ENCODE measurements around the gene FASN.

DNA sequence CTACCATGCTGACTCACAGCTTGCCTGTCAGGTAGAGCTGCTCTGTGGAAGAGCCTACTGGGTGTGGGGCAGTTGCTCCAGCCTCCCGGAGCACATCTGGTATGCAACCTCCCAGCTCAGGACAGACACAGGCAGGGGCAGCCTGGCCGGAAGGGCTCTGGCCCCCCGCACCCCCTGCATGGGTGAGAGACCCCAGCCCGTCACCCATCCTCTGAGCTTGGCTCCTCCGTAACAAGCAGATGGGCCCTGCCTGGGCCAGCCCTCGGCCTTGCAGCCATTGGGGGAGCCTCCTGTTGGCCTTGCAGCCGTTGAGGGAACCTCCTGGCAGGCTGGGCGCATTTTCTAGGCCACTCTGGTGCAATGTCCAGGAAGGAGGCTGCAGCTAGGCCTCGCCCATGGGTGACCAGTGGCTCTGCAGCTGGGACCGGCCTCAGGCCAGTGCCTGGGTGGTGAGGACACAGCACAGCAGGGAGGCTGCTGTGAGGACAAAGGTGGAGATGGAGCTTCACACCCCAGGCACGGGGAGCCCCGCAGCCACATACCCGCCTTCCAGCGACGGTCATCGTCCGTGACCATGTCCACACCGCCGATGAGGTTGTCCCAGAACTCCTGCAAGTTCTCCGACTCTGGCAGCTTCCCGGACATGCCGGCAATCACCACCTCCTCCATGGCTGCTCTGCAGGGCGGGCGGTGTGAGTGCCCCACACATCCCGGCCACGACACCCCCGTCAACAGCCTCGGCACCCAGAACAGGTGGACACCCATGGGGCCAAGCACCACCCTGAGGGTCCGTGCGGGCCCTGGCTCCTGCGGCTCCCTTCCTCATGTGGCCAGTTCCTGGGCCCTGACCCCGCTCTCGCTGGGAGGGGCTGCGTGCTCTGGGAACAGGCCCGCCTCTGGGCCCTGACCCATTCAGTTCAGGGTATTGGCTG, 2.0 kb downstream of the FASN start:
- TF ChIP-seq, protein P1, sequence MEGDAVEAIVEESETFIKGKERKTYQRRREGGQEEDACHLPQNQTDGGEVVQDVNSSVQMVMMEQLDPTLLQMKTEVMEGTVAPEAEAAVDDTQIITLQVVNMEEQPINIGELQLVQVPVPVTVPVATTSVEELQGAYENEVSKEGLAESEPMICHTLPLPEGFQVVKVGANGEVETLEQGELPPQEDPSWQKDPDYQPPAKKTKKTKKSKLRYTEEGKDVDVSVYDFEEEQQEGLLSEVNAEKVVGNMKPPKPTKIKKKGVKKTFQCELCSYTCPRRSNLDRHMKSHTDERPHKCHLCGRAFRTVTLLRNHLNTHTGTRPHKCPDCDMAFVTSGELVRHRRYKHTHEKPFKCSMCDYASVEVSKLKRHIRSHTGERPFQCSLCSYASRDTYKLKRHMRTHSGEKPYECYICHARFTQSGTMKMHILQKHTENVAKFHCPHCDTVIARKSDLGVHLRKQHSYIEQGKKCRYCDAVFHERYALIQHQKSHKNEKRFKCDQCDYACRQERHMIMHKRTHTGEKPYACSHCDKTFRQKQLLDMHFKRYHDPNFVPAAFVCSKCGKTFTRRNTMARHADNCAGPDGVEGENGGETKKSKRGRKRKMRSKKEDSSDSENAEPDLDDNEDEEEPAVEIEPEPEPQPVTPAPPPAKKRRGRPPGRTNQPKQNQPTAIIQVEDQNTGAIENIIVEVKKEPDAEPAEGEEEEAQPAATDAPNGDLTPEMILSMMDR (IDR thresholded peaks at IDR 0.05; ENCODE audit: insufficient read depth, low read length, poor library complexity, severe bottlenecking) = no peak
- no peak for TF ChIP-seq EZH2phosphoT487 (conservative IDR thresholded peaks at IDR 0.05; ENCODE audit: low read length)

Measured in SU-DHL-6 (cell line).